AML-193 (cell line): ENCODE data around the gene SLC36A1.

ENCODE experiments used
- DNase-seq, 2 experiments: peaks; one replicate each; lab custom pipeline; 2025; lab: John Stamatoyannopoulos, UW

The SLC36A1 gene

GRCh38 chr5:151534350-151534749 lies 86.9 kb downstream of the SLC36A1 start:
- DNase-seq, result no peak

GRCh38 chr5:151537044-151537443 lies 89.6 kb downstream of the SLC36A1 start:
- DNase-seq, result no peak

- no peak for DNase-seq
Observed at GRCh38 chr5:151541571-151541970, 94.2 kb downstream of the SLC36A1 start.
